PC-9 (cell line): ENCODE data around the gene ARL11.

Source experiments
- EZH2 ChIP-seq: fragments of 200-600 bp; sonication (generic); IDR thresholded peaks from 2 replicates; pipeline ENCODE4 v1.8.0; 2017; ENCODE audit warnings: antibody characterized with exemption, low read depth
- TF ChIP-seq, protein P1 (sequence below): fragments of 200-600 bp; sonication (generic); conservative IDR thresholded peaks from 2 replicates; pipeline ENCODE4 v1.6.1; 2017; ENCODE audit warnings: mixed run types, antibody characterized with exemption, mild to moderate bottlenecking, moderate library complexity

- TF ChIP-seq, protein P1, sequence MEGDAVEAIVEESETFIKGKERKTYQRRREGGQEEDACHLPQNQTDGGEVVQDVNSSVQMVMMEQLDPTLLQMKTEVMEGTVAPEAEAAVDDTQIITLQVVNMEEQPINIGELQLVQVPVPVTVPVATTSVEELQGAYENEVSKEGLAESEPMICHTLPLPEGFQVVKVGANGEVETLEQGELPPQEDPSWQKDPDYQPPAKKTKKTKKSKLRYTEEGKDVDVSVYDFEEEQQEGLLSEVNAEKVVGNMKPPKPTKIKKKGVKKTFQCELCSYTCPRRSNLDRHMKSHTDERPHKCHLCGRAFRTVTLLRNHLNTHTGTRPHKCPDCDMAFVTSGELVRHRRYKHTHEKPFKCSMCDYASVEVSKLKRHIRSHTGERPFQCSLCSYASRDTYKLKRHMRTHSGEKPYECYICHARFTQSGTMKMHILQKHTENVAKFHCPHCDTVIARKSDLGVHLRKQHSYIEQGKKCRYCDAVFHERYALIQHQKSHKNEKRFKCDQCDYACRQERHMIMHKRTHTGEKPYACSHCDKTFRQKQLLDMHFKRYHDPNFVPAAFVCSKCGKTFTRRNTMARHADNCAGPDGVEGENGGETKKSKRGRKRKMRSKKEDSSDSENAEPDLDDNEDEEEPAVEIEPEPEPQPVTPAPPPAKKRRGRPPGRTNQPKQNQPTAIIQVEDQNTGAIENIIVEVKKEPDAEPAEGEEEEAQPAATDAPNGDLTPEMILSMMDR: peak; percentile 75
- TF ChIP-seq EZH2: no peak
These were observed 41.5 kb downstream of the ARL11 start for GRCh38 chr13:49669735-49670309.
